ENCODE measurements around the gene SPTAN1.

Gene SPTAN1

DNA sequence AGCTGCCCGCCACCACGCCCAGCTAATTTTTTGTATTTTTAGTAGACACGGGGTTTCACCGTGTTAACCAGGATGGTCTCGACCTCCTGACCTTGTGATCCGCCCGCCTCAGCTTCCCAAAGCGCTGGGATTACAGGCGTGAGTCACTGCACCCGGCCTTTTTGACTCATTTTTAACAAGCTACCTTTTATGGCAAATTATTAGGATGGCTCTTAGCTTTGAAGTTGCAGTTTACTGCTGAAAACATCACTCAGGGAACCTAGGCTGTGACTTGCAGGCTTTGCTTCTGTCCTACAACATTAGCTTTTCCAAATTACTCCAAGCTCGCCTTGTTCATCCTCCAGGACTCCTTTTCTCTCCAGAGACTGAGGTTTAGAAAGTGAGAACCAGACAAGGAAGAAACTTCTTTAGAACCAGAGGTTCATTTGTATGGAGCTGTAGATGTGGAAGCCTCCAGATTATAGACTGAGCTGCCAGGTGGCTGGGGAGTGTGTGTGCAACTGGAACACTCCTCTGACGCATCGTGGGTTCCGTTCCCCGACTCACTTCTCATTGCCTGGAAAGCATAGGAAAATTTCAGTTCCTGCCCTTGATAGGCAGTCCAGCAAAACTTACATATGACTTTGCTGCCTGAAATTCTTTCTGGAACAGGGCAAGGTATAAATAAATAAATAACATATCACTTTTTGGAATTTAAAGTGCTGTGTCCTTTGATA is 23.8 kb upstream of the SPTAN1 start:
- H3K36me3 ChIP-seq (ENCODE audit: control insufficient read depth, insufficient read depth, low read length): peaks cover 59% of the 10 kb centered on the region
- H3K27ac ChIP-seq (ENCODE audit: low read depth, low read length): no peak overlapping the region
- H3K9ac ChIP-seq (ENCODE audit: low read length): no peak overlapping the region

DNA sequence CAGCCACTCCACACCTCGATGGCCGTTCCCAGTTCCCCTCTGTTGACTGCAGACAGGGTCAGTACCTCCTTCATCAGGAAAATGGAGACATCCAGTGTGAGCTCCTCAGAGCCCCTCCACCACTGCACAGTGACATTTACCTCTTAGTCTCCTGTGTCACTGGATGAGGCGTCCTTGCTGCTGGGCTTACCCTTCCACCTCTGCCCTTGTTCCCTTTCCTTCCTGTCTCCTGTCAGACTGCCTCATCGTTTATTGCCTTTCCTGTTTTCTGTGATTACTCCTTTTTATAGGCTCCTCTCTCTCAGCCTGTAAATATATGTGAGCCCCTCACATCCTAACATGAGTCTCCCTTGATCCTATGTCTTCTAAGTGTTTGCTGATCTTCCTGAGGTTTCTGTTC is 23.2 kb upstream of the SPTAN1 start:
- no peaks in the 10 kb centered on the region for H3K27me3 ChIP-seq (ENCODE audit: control insufficient read depth, insufficient read depth, low read length)
- H3K27ac ChIP-seq (ENCODE audit: low read depth, low read length): no peak overlapping the region
- H3K9ac ChIP-seq (ENCODE audit: low read length): no peak overlapping the region
- no peaks in the 10 kb centered on the region for H3K4me1 ChIP-seq (ENCODE audit: control insufficient read depth, insufficient read depth, low read length)
- peaks cover 62% of the 10 kb centered on the region for H3K36me3 ChIP-seq (ENCODE audit: control insufficient read depth, insufficient read depth, low read length)
- H3K9me3 ChIP-seq (ENCODE audit: control insufficient read depth, insufficient read depth, low read depth, low read length): no peaks in the 10 kb centered on the region
- H3K4me3 ChIP-seq (ENCODE audit: low read depth, low read length): no peak overlapping the region

More for the DNA sequence above, 23.8 kb upstream of the SPTAN1 start:
- Histone ChIP-seq H3K4me1 (ENCODE audit: control insufficient read depth, insufficient read depth, low read length) (no peaks in the 10 kb centered on the region), H3K4me3 (ENCODE audit: low read depth, low read length) (no peak overlapping the region), H3K27me3 (ENCODE audit: control insufficient read depth, insufficient read depth, low read length) (no peaks in the 10 kb centered on the region), H3K9me3 (ENCODE audit: control insufficient read depth, insufficient read depth, low read depth, low read length) (no peaks in the 10 kb centered on the region)

- no peak overlapping the region for H3K4me3 ChIP-seq (ENCODE audit: low read depth, low read length)
- no peaks in the 10 kb centered on the region for H3K4me1 ChIP-seq (ENCODE audit: control insufficient read depth, insufficient read depth, low read length)
- peaks cover 48% of the 10 kb centered on the region for H3K36me3 ChIP-seq (ENCODE audit: control insufficient read depth, insufficient read depth, low read length)
- H3K27me3 ChIP-seq (ENCODE audit: control insufficient read depth, insufficient read depth, low read length): no peaks in the 10 kb centered on the region
- no peak overlapping the region for H3K9ac ChIP-seq (ENCODE audit: low read length)
- no peaks in the 10 kb centered on the region for H3K9me3 ChIP-seq (ENCODE audit: control insufficient read depth, insufficient read depth, low read depth, low read length)
- no peak overlapping the region for H3K27ac ChIP-seq (ENCODE audit: low read depth, low read length)
These were observed 19.8 kb upstream of the SPTAN1 start for GRCh38 chr9:128532581-128532980.

- Histone ChIP-seq H3K4me1 (ENCODE audit: control insufficient read depth, insufficient read depth, low read length) (no peaks in the 10 kb centered on the region), H3K9ac (ENCODE audit: low read length) (no peak overlapping the region), H3K27me3 (ENCODE audit: control insufficient read depth, insufficient read depth, low read length) (no peaks in the 10 kb centered on the region), H3K36me3 (ENCODE audit: control insufficient read depth, insufficient read depth, low read length) (peaks cover 63% of the 10 kb centered on the region), H3K9me3 (ENCODE audit: control insufficient read depth, insufficient read depth, low read depth, low read length) (no peaks in the 10 kb centered on the region), H3K27ac (ENCODE audit: low read depth, low read length) (no peak overlapping the region), H3K4me3 (ENCODE audit: low read depth, low read length) (no peak overlapping the region)
These were observed 11.6 kb upstream of the SPTAN1 start for GRCh38 chr9:128540634-128541360.

DNA sequence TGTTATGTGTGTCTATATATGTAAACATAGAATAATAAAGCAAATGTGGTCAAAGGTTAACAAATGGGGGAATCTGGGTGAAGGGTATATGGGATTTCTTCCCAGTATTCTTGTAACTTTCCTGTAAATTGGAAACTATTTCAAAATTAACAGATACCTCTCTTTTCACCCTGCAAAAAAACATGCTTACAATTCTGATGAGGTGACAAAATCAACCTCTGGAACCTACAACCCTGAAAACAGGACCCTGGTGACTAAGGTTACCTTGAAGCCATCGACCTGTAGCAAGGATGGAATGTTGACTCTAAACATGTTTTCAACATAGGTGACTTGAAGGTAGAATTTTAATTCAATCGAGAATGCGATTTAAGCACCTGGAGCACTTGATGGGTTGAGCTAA is 5.9 kb upstream of the SPTAN1 start:
- H3K27ac ChIP-seq (ENCODE audit: low read depth, low read length): no peak overlapping the region
- H3K9me3 ChIP-seq (ENCODE audit: control insufficient read depth, insufficient read depth, low read depth, low read length): no peaks in the 10 kb centered on the region
- no peak overlapping the region for H3K9ac ChIP-seq (ENCODE audit: low read length)
- H3K27me3 ChIP-seq (ENCODE audit: control insufficient read depth, insufficient read depth, low read length): no peaks in the 10 kb centered on the region
- H3K36me3 ChIP-seq (ENCODE audit: control insufficient read depth, insufficient read depth, low read length): peaks cover 12% of the 10 kb centered on the region
- H3K4me1 ChIP-seq (ENCODE audit: control insufficient read depth, insufficient read depth, low read length): peaks cover 21% of the 10 kb centered on the region
- no peak overlapping the region for H3K4me3 ChIP-seq (ENCODE audit: low read depth, low read length)

DNA sequence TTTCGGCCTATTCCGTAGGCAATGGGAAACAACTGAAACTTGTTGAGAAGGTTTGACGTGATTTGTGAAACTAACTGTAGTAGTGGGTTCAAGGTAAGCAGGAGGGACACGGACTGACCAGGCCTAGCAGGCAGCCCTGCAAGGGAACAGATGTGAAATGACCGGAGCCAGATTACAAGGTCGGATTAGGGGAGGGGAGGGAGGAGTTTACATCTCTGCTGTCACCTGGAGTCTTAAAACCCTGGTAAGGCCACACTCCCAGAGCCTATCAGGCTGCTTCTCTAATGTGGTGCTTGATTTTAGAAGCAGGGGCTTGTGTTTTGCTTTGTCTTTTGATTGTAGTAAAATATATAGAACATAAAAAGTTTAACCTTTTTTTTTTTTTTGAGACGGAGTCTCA is 3.5 kb upstream of the SPTAN1 start:
- H3K27me3 ChIP-seq (ENCODE audit: control insufficient read depth, insufficient read depth, low read length): no peaks in the 10 kb centered on the region
- H3K9me3 ChIP-seq (ENCODE audit: control insufficient read depth, insufficient read depth, low read depth, low read length): no peaks in the 10 kb centered on the region
- no peak overlapping the region for H3K27ac ChIP-seq (ENCODE audit: low read depth, low read length)
- peaks cover 25% of the 10 kb centered on the region for H3K4me1 ChIP-seq (ENCODE audit: control insufficient read depth, insufficient read depth, low read length)
- no peaks in the 10 kb centered on the region for H3K36me3 ChIP-seq (ENCODE audit: control insufficient read depth, insufficient read depth, low read length)
- H3K9ac ChIP-seq (ENCODE audit: low read length): no peak overlapping the region
- no peak overlapping the region for H3K4me3 ChIP-seq (ENCODE audit: low read depth, low read length)

DNA sequence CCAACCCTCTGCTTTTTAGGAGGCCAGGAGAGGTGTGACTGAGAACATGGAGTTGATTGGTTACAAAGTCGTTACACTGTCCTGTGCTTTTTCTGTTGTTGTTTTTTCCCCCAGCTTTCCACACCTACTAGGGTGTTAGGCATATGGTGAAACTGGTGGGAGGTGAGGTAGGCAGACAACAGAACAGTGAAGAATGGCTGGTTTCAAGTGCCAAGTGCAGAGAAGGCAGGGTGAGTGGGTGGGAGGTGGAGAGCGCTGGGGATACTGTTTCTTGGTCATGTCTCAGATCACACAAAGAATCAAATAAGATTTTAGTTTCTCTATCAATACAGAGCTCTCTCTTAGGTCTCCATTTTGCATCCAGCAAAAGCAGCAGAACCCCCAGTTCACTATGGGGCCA is 2.2 kb upstream of the SPTAN1 start:
- H3K4me3 ChIP-seq (ENCODE audit: low read depth, low read length): no peak overlapping the region
- no peaks in the 10 kb centered on the region for H3K36me3 ChIP-seq (ENCODE audit: control insufficient read depth, insufficient read depth, low read length)
- no peak overlapping the region for H3K9ac ChIP-seq (ENCODE audit: low read length)
- no peaks in the 10 kb centered on the region for H3K9me3 ChIP-seq (ENCODE audit: control insufficient read depth, insufficient read depth, low read depth, low read length)
- H3K27ac ChIP-seq (ENCODE audit: low read depth, low read length): no peak overlapping the region
- H3K27me3 ChIP-seq (ENCODE audit: control insufficient read depth, insufficient read depth, low read length): no peaks in the 10 kb centered on the region
- H3K4me1 ChIP-seq (ENCODE audit: control insufficient read depth, insufficient read depth, low read length): peaks cover 39% of the 10 kb centered on the region

GRCh38 chr9:128550770-128551656 is 1.4 kb upstream of the SPTAN1 start:
- H3K27ac ChIP-seq (ENCODE audit: low read depth, low read length): no peak overlapping the region
- H3K4me1 ChIP-seq (ENCODE audit: control insufficient read depth, insufficient read depth, low read length): peaks cover 45% of the 10 kb centered on the region
- H3K4me3 ChIP-seq (ENCODE audit: low read depth, low read length): peak overlapping the region; percentile 78
- no peaks in the 10 kb centered on the region for H3K27me3 ChIP-seq (ENCODE audit: control insufficient read depth, insufficient read depth, low read length)
- peak overlapping the region; percentile 64 for H3K9ac ChIP-seq (ENCODE audit: low read length)
- no peaks in the 10 kb centered on the region for H3K36me3 ChIP-seq (ENCODE audit: control insufficient read depth, insufficient read depth, low read length)
- no peaks in the 10 kb centered on the region for H3K9me3 ChIP-seq (ENCODE audit: control insufficient read depth, insufficient read depth, low read depth, low read length)

DNA sequence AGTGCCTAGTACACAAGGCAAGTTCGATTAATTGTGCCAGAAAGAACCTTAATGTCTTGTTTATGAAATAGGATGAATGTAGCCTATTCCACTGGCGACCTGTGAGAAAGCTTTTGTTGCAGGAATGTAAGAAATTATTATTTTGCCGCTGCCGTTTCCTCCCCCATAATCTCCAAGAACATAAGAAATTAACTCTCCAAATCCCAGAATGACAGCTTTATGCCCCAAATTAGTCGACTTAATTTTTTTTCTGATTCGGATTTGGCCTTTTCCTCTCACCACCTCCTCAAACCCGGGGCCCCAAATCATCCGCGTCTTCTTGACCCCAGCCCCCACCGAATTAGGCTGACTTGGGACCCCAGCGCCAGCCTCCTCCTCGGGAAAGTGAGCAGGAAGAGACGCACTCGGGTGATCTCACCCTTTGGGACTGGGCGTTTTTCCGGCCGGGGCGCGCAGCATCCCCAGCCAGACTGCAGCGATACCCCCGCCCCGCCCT is 682 bp upstream of the SPTAN1 start:
- no peaks in the 10 kb centered on the region for H3K36me3 ChIP-seq (ENCODE audit: control insufficient read depth, insufficient read depth, low read length)
- H3K9ac ChIP-seq (ENCODE audit: low read length): peak overlapping the region; percentile 64
- no peaks in the 10 kb centered on the region for H3K9me3 ChIP-seq (ENCODE audit: control insufficient read depth, insufficient read depth, low read depth, low read length)
- H3K27ac ChIP-seq (ENCODE audit: low read depth, low read length): no peak overlapping the region
- peak overlapping the region; percentile 78 for H3K4me3 ChIP-seq (ENCODE audit: low read depth, low read length)
- no peaks in the 10 kb centered on the region for H3K27me3 ChIP-seq (ENCODE audit: control insufficient read depth, insufficient read depth, low read length)
- peaks cover 51% of the 10 kb centered on the region for H3K4me1 ChIP-seq (ENCODE audit: control insufficient read depth, insufficient read depth, low read length)

DNA sequence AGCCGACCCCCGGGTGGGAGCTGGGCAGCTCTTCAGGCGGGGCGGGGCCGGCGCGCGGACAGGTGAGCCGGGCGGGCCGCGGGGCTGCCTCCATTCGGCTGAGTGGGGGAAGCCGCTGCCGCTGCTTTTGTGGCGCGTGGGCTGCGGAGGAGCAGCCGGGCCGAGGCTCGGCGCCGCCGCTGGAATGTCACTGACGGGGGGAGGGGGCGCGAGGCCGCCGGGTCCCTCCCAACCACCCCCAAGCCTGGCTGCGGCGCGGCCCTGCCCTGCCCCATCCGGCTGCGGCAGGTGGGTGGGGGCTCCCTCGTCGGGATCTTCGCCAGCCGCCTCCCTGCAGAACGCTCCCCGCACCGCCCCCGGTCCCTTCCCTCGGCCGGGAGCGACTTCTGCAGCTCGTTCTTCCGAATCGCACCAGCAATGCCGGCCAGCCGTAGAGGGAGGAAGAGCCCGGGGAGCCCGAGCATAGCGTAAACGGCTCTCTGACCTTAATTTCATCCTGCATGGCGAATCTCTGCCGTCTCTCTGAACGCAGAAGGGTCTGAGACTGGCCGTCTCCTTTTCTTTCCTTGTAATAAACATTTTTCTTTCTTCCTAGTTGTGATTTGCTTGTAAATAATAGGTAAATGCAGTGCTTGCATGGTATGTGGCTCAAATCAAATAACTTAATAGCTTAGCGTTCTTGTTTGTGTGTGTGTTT is 505 bp downstream of the SPTAN1 start:
- H3K4me1 ChIP-seq (ENCODE audit: control insufficient read depth, insufficient read depth, low read length): peaks cover 53% of the 10 kb centered on the region
- no peaks in the 10 kb centered on the region for H3K9me3 ChIP-seq (ENCODE audit: control insufficient read depth, insufficient read depth, low read depth, low read length)
- peak overlapping the region; percentile 80 for H3K9ac ChIP-seq (ENCODE audit: low read length)
- H3K36me3 ChIP-seq (ENCODE audit: control insufficient read depth, insufficient read depth, low read length): no peaks in the 10 kb centered on the region
- H3K27me3 ChIP-seq (ENCODE audit: control insufficient read depth, insufficient read depth, low read length): no peaks in the 10 kb centered on the region
- peak overlapping the region; percentile 79 for H3K4me3 ChIP-seq (ENCODE audit: low read depth, low read length)
- H3K27ac ChIP-seq (ENCODE audit: low read depth, low read length): peak overlapping the region; percentile 80

Measured in HUES6 (cell line).